H9 (cell line): ENCODE results near the gene OR6Q1. TPM values are rescaled to one million over a fixed set of nuclear protein-coding genes. Genes with fewer than 3 reads are reported as not detected.

Source experiments
- DNase-seq: peaks from one replicate; pipeline ENCODE4 v3.0.0-alpha.2; 2017
- H2AFZ ChIP-seq: one replicate; pipeline ENCODE4 v1.6.1; 2013; ENCODE audit warnings: mild to moderate bottlenecking, low read length, control low read depth, moderate library complexity
- H2AK5ac ChIP-seq: 2 replicates; pipeline ENCODE4 v1.6.1; 2013; ENCODE audit warnings: low read length, control low read depth, mixed read lengths; ENCODE audit not compliant: insufficient read length
- H2BK120ac ChIP-seq: one replicate; pipeline ENCODE4 v1.6.1; 2013; ENCODE audit warnings: low read depth, mild to moderate bottlenecking, low read length, control low read depth, inconsistent platforms; ENCODE audit not compliant: poor library complexity, severe bottlenecking
- H2BK12ac ChIP-seq: 2 replicates; pipeline ENCODE4 v1.6.1; 2013; ENCODE audit warnings: low read length, control low read depth, mixed read lengths, low read depth; ENCODE audit not compliant: insufficient read length
- H2BK15ac ChIP-seq: 2 replicates; pipeline ENCODE4 v1.6.1; 2013; ENCODE audit warnings: low read depth, low read length, control low read depth
- H2BK20ac ChIP-seq: one replicate; pipeline ENCODE4 v1.6.1; 2013; ENCODE audit warnings: low read depth, mild to moderate bottlenecking, low read length, control low read depth, inconsistent platforms; ENCODE audit not compliant: poor library complexity, severe bottlenecking
- H2BK5ac ChIP-seq: 2 replicates; pipeline ENCODE4 v1.6.1; 2013; ENCODE audit warnings: low read length, control low read depth, mixed read lengths; ENCODE audit not compliant: insufficient read length
- H3K14ac ChIP-seq: 2 replicates; pipeline ENCODE4 v1.6.1; 2013; ENCODE audit warnings: low read length, control low read depth; ENCODE audit not compliant: insufficient read depth
- H3K18ac ChIP-seq: 2 replicates; pipeline ENCODE4 v1.6.1; 2013; ENCODE audit warnings: low read depth, mild to moderate bottlenecking, mixed read lengths, low read length, control low read depth; ENCODE audit not compliant: insufficient read length
- H3K23ac ChIP-seq: 2 replicates; pipeline ENCODE4 v1.6.1; 2013; ENCODE audit warnings: low read length, control low read depth, mixed read lengths, low read depth; ENCODE audit not compliant: insufficient read length
- H3K23me2 ChIP-seq: 2 replicates; pipeline ENCODE4 v1.6.1; 2013; ENCODE audit warnings: low read depth, mild to moderate bottlenecking, mixed read lengths, low read length, control low read depth; ENCODE audit not compliant: insufficient read length, poor library complexity, severe bottlenecking
- H3K27ac ChIP-seq: 2 replicates; pipeline ENCODE4 v1.5.1; 2013; ENCODE audit warnings: low read length, control low read depth, mixed read lengths, low read depth; ENCODE audit not compliant: insufficient read length
- H3K27me3 ChIP-seq: 2 replicates; pipeline ENCODE4 v1.6.1; 2013; ENCODE audit warnings: low read length, control low read depth, inconsistent platforms; ENCODE audit not compliant: insufficient read depth
- H3K4ac ChIP-seq: 2 replicates; pipeline ENCODE4 v1.6.1; 2013; ENCODE audit warnings: low read depth, mild to moderate bottlenecking, control low read depth, inconsistent platforms, low read length, moderate library complexity
- H3K4me1 ChIP-seq: 2 replicates; pipeline ENCODE4 v1.6.1; 2013; ENCODE audit warnings: low read length, control low read depth, inconsistent platforms; ENCODE audit not compliant: insufficient read depth
- H3K4me2 ChIP-seq: 2 replicates; pipeline ENCODE4 v1.6.1; 2013; ENCODE audit warnings: low read length, control low read depth, mixed read lengths; ENCODE audit not compliant: insufficient read length, insufficient read depth
- H3K56ac ChIP-seq: 2 replicates; pipeline ENCODE4 v1.6.1; 2013; ENCODE audit warnings: low read depth, mild to moderate bottlenecking, mixed read lengths, low read length, control low read depth; ENCODE audit not compliant: insufficient read length
- H3K79me1 ChIP-seq: 2 replicates; pipeline ENCODE4 v1.6.1; 2013; ENCODE audit warnings: low read depth, mild to moderate bottlenecking, moderate library complexity, low read length, control low read depth, inconsistent platforms; ENCODE audit not compliant: insufficient read depth, poor library complexity, severe bottlenecking
- H3K79me2 ChIP-seq: 2 replicates; pipeline ENCODE4 v1.6.1; 2013; ENCODE audit warnings: low read length, control low read depth, inconsistent platforms; ENCODE audit not compliant: insufficient read depth
- H3K9ac ChIP-seq: 2 replicates; pipeline ENCODE4 v1.6.1; 2013; ENCODE audit warnings: low read length, control low read depth, mixed read lengths; ENCODE audit not compliant: insufficient read length; ENCODE audit errors: extremely low read depth
- H3K9me3 ChIP-seq: one replicate; pipeline ENCODE4 v1.6.1; 2013; ENCODE audit warnings: low read depth, low read length, inconsistent platforms; ENCODE audit not compliant: control insufficient read depth
- H3T11ph ChIP-seq: one replicate; pipeline ENCODE4 v1.6.1; 2013; ENCODE audit warnings: mild to moderate bottlenecking, low read length, control low read depth, inconsistent platforms
- H4K20me1 ChIP-seq: one replicate; pipeline ENCODE4 v1.6.1; 2013; ENCODE audit not compliant: control insufficient read depth, insufficient read length, insufficient read depth
- H4K5ac ChIP-seq: 2 replicates; pipeline ENCODE4 v1.6.1; 2013; ENCODE audit warnings: low read depth, mild to moderate bottlenecking, mixed read lengths, low read length, control low read depth; ENCODE audit not compliant: insufficient read length
- H4K8ac ChIP-seq: replicated peaks from 2 replicates; pipeline ENCODE4 v1.6.1; 2013; ENCODE audit warnings: low read length, control low read depth, mixed read lengths, low read depth; ENCODE audit not compliant: insufficient read length
- H4K91ac ChIP-seq: 2 replicates; pipeline ENCODE4 v1.6.1; 2013; ENCODE audit warnings: low read depth, mild to moderate bottlenecking, moderate library complexity, mixed read lengths, low read length, control low read depth; ENCODE audit not compliant: insufficient read length
- H3K27ac Mint-ChIP-seq, 3 experiments: 2 replicates in 2 of 3; 3 replicates in 1 of 3; pipeline ENCODE4 v1.8.0; 2020 to 2021; ENCODE audit warnings: mixed read lengths in 3 of 3, mild to moderate bottlenecking in 1 of 3, moderate library complexity in 1 of 3
- H3K27me3 Mint-ChIP-seq: 2 replicates; pipeline ENCODE4 v1.8.0; 2021; ENCODE audit warnings: low read depth, mild to moderate bottlenecking, moderate library complexity, mixed read lengths
- H3K36me3 Mint-ChIP-seq, 3 experiments: 2 replicates in 2 of 3; 3 replicates in 1 of 3; pipeline ENCODE4 v1.8.0; 2020 to 2021; ENCODE audit warnings: low read depth in 3 of 3, mixed read lengths in 3 of 3; ENCODE audit not compliant: insufficient read depth in 1 of 3
- H3K4me1 Mint-ChIP-seq, 2 experiments: 2 replicates each; pipeline ENCODE4 v1.8.0; 2020; ENCODE audit warnings: mixed read lengths in 2 of 2
- H3K4me3 Mint-ChIP-seq, 2 experiments: 2 replicates in 1 of 2; 3 replicates in 1 of 2; pipeline ENCODE4 v1.8.0; 2020 to 2021; ENCODE audit warnings: mild to moderate bottlenecking in 2 of 2, mixed read lengths in 2 of 2, moderate library complexity in 1 of 2
- H3K9me3 Mint-ChIP-seq, 2 experiments: 2 replicates in 1 of 2; 3 replicates in 1 of 2; pipeline ENCODE4 v1.8.0; 2020; ENCODE audit warnings: mild to moderate bottlenecking in 2 of 2, mixed read lengths in 2 of 2, moderate library complexity in 1 of 2
- WGBS: extraction: QIAGEN DNeasy Blood & Tissue Kit; methylation state at CpG from one replicate; pipeline ENCODE4 v1.1.7; 2013; ENCODE audit warnings: missing lambda C conversion rate, low lambda C conversion rate, mixed read lengths; ENCODE audit not compliant: insufficient read length; ENCODE audit errors: extremely low coverage; 5-methylcytosine and 5-hydroxymethylcytosine counted together
- total RNA-seq: library from RNA; stranded (reverse); gene quantifications from 2 replicates; pipeline ENCODE4 v1.2.1, GENCODE V29; 2021
- TF ChIP-seq, protein P1 (sequence below): fragments of 200-600 bp; sonication (generic); conservative IDR thresholded peaks from 3 replicates; pipeline ENCODE4 v1.8.0; 2021; ENCODE audit warnings: antibody characterized with exemption, mild to moderate bottlenecking

Gene OR6Q1
- total RNA-seq, 1 experiment from 2014 or later: not detected

DNA sequence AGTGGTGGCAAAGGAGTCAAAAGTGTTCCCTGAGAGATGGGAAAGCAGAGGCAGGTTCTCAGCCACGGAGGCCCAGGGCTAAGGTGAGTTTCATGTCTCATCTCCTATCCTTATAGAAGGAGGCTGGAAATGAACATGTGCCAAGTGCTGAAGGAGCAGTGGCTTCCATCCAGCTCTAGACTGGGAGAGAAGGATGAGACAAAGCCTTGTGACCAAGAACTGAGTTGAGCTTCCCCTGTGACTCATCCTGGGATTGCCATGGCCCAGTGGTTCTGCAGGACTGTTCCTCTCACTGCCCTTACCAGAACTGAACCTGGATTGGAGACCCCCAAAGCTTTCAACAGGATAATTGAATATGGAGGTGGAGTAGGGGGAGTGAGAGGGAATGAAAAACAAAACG is 23.8 kb upstream of the OR6Q1 start:
- no peak overlapping the region for H4K8ac ChIP-seq
- no peak overlapping the region for H3K9ac ChIP-seq
- Mint-ChIP-seq H3K4me1 (peaks cover 4 to 10% of the 10 kb centered on the region in 2 experiments), H3K27me3 (no peaks in the 10 kb centered on the region), H3K9me3 (no peaks in the 10 kb centered on the region), H3K36me3 (no peaks in the 10 kb centered on the region), H3K4me3 (no peak overlapping the region), H3K27ac (no peak overlapping the region)
- no peak overlapping the region for H3K14ac ChIP-seq
- H3K23me2 ChIP-seq: no peaks in the 10 kb centered on the region
- H3K9me3 ChIP-seq: no peaks in the 10 kb centered on the region
- H3K79me2 ChIP-seq: no peaks in the 10 kb centered on the region
- no peak overlapping the region for H2AFZ ChIP-seq
- no peak overlapping the region for H3K4ac ChIP-seq
- H2BK5ac ChIP-seq: no peak overlapping the region
- H3K23ac ChIP-seq: no peak overlapping the region
- no peak overlapping the region for H3K4me2 ChIP-seq
- no peak overlapping the region for H2BK15ac ChIP-seq
- no CpG with 5 or more reads among the region's 2 CpGs for WGBS
- H3T11ph ChIP-seq: no peak overlapping the region
- no peaks in the 10 kb centered on the region for H3K79me1 ChIP-seq
- H3K56ac ChIP-seq: no peak overlapping the region
- H3K4me1 ChIP-seq: no peaks in the 10 kb centered on the region; the same call in 1 of the 2 replicates
- no peak overlapping the region for H2AK5ac ChIP-seq
- no peak overlapping the region for H3K18ac ChIP-seq
- TF ChIP-seq, protein P1, sequence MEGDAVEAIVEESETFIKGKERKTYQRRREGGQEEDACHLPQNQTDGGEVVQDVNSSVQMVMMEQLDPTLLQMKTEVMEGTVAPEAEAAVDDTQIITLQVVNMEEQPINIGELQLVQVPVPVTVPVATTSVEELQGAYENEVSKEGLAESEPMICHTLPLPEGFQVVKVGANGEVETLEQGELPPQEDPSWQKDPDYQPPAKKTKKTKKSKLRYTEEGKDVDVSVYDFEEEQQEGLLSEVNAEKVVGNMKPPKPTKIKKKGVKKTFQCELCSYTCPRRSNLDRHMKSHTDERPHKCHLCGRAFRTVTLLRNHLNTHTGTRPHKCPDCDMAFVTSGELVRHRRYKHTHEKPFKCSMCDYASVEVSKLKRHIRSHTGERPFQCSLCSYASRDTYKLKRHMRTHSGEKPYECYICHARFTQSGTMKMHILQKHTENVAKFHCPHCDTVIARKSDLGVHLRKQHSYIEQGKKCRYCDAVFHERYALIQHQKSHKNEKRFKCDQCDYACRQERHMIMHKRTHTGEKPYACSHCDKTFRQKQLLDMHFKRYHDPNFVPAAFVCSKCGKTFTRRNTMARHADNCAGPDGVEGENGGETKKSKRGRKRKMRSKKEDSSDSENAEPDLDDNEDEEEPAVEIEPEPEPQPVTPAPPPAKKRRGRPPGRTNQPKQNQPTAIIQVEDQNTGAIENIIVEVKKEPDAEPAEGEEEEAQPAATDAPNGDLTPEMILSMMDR: no peak
- no peaks in the 10 kb centered on the region for H3K27me3 ChIP-seq
- H2BK20ac ChIP-seq: no peak overlapping the region
- DNase-seq: no peak
- H3K27ac ChIP-seq: no peak overlapping the region
- H2BK12ac ChIP-seq: no peak overlapping the region
- H4K91ac ChIP-seq: no peak overlapping the region
- no peak overlapping the region for H4K5ac ChIP-seq
- no peak overlapping the region for H2BK120ac ChIP-seq
- H4K20me1 ChIP-seq: no peaks in the 10 kb centered on the region
